ENCODE measurements around the gene TNIP3. TPM values are rescaled to one million over a fixed set of nuclear protein-coding genes. Genes with fewer than 3 reads are reported as not detected.
A peak's percentile ranks its signal among the peaks of the same experiment; 100 is the strongest.

TNIP3 gene
- total and polyA plus RNA-seq, 10 donors: 0.24 to 3.8 (median 1.5) TPM

DNA sequence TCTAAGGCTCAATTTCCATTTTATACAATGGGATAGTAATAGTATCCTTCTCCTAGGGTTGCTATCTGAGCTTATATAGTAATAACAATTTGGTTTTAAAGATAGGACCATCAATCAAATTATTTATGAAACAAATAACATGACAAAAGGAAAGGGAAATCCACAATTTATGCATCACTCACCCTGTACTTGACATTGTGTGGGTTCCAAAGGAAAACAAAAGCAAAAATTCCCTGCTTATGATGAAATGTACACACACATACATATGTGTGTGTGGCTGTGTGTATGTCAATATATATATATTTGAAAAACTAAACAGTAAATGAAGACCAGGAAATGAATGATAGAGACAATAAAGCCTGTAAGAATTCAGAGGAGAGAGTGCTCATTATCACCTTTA, 2.9 kb upstream of the TNIP3 start:
- H3K4me3 ChIP-seq: no peak overlapping the region
- H3K27ac ChIP-seq: no peak overlapping the region
- TF ChIP-seq, protein P1, sequence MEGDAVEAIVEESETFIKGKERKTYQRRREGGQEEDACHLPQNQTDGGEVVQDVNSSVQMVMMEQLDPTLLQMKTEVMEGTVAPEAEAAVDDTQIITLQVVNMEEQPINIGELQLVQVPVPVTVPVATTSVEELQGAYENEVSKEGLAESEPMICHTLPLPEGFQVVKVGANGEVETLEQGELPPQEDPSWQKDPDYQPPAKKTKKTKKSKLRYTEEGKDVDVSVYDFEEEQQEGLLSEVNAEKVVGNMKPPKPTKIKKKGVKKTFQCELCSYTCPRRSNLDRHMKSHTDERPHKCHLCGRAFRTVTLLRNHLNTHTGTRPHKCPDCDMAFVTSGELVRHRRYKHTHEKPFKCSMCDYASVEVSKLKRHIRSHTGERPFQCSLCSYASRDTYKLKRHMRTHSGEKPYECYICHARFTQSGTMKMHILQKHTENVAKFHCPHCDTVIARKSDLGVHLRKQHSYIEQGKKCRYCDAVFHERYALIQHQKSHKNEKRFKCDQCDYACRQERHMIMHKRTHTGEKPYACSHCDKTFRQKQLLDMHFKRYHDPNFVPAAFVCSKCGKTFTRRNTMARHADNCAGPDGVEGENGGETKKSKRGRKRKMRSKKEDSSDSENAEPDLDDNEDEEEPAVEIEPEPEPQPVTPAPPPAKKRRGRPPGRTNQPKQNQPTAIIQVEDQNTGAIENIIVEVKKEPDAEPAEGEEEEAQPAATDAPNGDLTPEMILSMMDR (IDR thresholded peaks at IDR 0.05 in 8 of 11, conservative IDR thresholded peaks at IDR 0.05 in 3 of 11): no peak
- TF ChIP-seq POLR2A (IDR thresholded peaks at IDR 0.05) (no peak), POLR2AphosphoS5 (IDR thresholded peaks at IDR 0.05) (no peak)
- DNase-seq: no peak
- no peaks in the 10 kb centered on the region for H3K36me3 ChIP-seq
- no peaks in the 10 kb centered on the region for H3K9me3 ChIP-seq
- peaks cover 0 to 22% (median 0%) of the 10 kb centered on the region in 6 donors for H3K4me1 ChIP-seq
- intact Hi-C loops (cut with DNase I; ENCODE audit: low total_unique reads): no loop called here
- no peaks in the 10 kb centered on the region for H3K27me3 ChIP-seq (replicated peaks in 1 of 7)

DNA sequence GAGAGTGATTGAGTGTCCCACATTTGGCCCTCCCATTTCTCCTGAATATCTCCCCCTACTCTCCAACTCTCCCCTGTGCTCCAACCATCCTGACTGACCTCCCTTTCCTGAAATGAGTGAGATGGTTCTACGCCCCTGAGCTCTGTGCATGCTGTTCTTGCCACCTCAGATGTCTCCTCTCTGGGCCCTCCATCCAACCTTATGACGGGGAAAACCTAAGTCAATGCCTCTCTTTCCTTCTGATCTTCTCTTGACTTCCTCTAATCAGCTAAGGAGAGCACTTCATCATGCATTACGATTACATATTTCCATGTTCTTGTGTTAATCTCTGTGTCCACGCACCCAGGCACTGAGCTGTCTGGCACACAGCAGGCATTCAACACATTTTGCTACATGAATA, 1.1 kb upstream of the TNIP3 start:
- no peak overlapping the region for H3K27ac ChIP-seq
- DNase-seq: no peak
- no peaks in the 10 kb centered on the region for H3K9me3 ChIP-seq
- no peak for TF ChIP-seq POLR2AphosphoS5 (IDR thresholded peaks at IDR 0.05)
- TF ChIP-seq, protein P1 (IDR thresholded peaks at IDR 0.05 in 8 of 11, conservative IDR thresholded peaks at IDR 0.05 in 3 of 11): no peak
- TF ChIP-seq POLR2A (IDR thresholded peaks at IDR 0.05): no peak
- no peaks in the 10 kb centered on the region for H3K27me3 ChIP-seq (replicated peaks in 1 of 7)
- no peak overlapping the region for H3K4me3 ChIP-seq
- no peaks in the 10 kb centered on the region for H3K36me3 ChIP-seq
- intact Hi-C loops (cut with DNase I; ENCODE audit: low total_unique reads): no loop called here
- WGBS, 5 donors: 87 to 93% (median 89%) methylated on average over 4 of the region's 4 CpGs
- peaks cover 0 to 22% (median 0%) of the 10 kb centered on the region in 6 donors for H3K4me1 ChIP-seq

DNA sequence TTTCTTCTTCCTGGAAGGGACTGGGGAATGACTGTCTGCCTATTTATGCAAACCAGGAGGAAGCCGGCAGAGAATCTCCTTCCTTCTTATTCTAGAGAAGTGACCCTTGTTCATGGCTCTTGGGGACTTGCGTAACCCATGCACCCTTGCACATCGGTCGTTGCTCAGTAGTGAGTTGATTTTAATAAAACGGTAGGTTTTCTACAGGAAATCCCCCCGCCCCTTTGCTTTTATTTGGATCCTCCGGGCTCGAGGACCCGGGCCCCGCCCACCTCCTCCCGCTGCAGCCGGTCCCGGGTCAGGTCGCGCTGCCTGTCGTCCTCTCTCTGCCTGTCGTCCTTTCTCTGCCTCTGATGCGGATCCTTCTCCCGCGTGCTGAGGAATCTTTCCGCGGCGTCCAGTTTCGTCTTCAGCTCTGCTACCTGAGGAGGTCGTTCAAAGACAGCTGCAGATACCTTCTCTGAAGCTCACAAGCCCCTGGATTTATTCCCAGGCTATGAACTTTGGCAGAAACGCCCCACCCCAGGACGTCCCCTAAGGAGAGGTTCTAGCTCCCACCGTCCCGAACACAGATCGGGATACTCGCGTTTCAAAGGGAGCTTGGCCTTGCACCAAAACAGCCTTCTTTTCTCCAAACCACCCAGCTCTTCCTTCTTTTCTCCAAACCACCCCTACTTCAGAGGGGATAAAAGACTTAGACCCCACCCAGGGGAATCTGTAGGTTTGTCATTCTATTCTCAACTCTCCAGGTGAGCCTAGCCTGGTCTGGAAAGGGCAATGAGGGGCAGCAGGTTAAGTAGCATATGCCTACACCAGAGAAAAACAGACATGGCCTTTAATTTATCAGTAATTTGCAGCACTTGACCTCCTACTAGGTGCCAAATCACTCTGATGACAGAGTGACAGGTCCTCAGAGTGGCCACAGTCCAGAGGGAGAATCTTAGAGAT, 7.0 kb downstream of the TNIP3 start:
- TF ChIP-seq POLR2A (IDR thresholded peaks at IDR 0.05) (no peak), POLR2AphosphoS5 (IDR thresholded peaks at IDR 0.05) (no peak)
- TF ChIP-seq, protein P1 (IDR thresholded peaks at IDR 0.05 in 8 of 11, conservative IDR thresholded peaks at IDR 0.05 in 3 of 11): no peak
- Histone ChIP-seq H3K9me3 (no peaks in the 10 kb centered on the region), H3K4me1 (peaks cover 5 to 49% (median 37%) of the 10 kb centered on the region in 6 donors), H3K27me3 (replicated peaks in 1 of 7) (peaks cover 0 to 10% (median 0%) of the 10 kb centered on the region in 7 donors), H3K36me3 (no peaks in the 10 kb centered on the region), H3K4me3 (peak overlapping the region; percentile 20 to 70 (median 38)), H3K27ac (peak overlapping the region in 4 of 8 donors; percentile 44 to 63 (median 57))
- DNase-seq: peak; percentile 81
- WGBS, 5 donors: 4 to 22% (median 7%) methylated on average over 31 to 32 of the region's 32 CpGs
- intact Hi-C loops (cut with DNase I; ENCODE audit: low total_unique reads): no loop called here

DNA sequence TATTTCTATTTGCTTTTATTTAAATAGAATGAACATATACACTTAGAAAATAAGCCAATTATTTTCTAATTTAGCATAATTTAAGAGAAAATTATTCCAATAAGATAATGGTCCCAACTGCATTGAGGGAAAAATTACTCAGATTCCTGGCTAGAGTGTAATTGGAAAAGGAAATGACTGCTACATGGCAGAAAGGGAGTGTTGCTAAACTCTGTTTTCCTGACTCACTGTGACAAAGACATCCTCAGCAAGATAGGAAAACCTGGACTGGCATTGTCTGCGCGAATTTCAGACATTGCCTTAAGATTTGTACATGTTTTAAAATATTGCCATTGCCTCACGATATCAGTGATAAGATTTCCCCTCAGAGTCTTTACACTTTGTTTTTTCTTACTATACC, 8.2 kb downstream of the TNIP3 start:
- intact Hi-C loops (cut with DNase I; ENCODE audit: low total_unique reads): no loop called here

More for the DNA sequence above, 8.2 kb downstream of the TNIP3 start:
- TF ChIP-seq, protein P1 (IDR thresholded peaks at IDR 0.05 in 8 of 11, conservative IDR thresholded peaks at IDR 0.05 in 3 of 11): no peak
- TF ChIP-seq POLR2AphosphoS5 (IDR thresholded peaks at IDR 0.05) (no peak), POLR2A (IDR thresholded peaks at IDR 0.05) (no peak)
- Histone ChIP-seq H3K4me3 (peak overlapping the region in 4 of 8 donors; percentile 36 to 70 (median 44)), H3K36me3 (no peaks in the 10 kb centered on the region), H3K9me3 (no peaks in the 10 kb centered on the region), H3K27me3 (replicated peaks in 1 of 7) (peaks cover 0 to 10% (median 0%) of the 10 kb centered on the region in 7 donors), H3K27ac (peak overlapping the region in 1 of 8 donors; percentile 56), H3K4me1 (peaks cover 5 to 49% (median 37%) of the 10 kb centered on the region in 6 donors)
- DNase-seq: no peak
- WGBS, 5 donors: 24 to 48% (median 42%) methylated on average over 3 of the region's 3 CpGs
